ENCODE measurements around the gene IL34.
"Not testable (repeated sequence)": the region's sequence is repeated elsewhere in the genome, so short reads cannot be mapped to it uniquely, and the experiment has no call there.

IL34 gene

GRCh38 chr16:70632273-70632672, 14.1 kb upstream of the IL34 start:
- Histone ChIP-seq H3K9me3 (ENCODE audit: control insufficient read depth, low read length) (no peaks in the 10 kb centered on the region), H3K27ac (ENCODE audit: insufficient read depth, low read depth, low read length, poor library complexity, severe bottlenecking) (no peak overlapping the region), H3K4me3 (ENCODE audit: insufficient read depth, low read depth, low read length) (no peak overlapping the region), H3K27me3 (ENCODE audit: control insufficient read depth, insufficient read depth, low read length, poor library complexity, severe bottlenecking) (no peaks in the 10 kb centered on the region), H3K4me1 (ENCODE audit: control insufficient read depth, insufficient read depth, low read length) (no peaks in the 10 kb centered on the region), H3K36me3 (ENCODE audit: control insufficient read depth, insufficient read depth, low read length) (no peaks in the 10 kb centered on the region)
- WGBS, 2 experiments = 89 to 93% methylated on average over 5 of the region's 5 CpGs

DNA sequence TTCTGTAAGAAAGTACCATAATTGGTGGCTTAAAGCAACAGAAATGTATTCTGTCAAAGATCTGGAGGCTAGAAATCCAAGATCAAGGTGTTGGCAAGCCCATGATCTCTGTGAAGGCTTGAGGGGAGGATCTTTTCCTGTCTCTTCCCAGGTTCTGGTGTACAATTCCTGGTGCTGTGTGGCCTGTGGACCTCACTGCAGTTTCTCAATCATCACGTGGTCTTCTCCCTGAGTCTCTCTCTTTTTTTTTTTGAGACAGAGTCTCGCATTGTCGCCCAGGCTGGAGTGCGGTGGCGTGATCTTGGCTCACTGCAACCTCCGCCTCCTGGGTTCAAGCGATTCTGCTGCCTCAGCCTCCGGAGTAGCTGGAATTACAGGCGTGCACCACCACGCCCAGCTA, 12.7 kb upstream of the IL34 start:
- not testable (repeated sequence) for H3K9me3 ChIP-seq (ENCODE audit: control insufficient read depth, low read length); H3K27ac ChIP-seq (ENCODE audit: insufficient read depth, low read depth, low read length, poor library complexity, severe bottlenecking); H3K36me3 ChIP-seq (ENCODE audit: control insufficient read depth, insufficient read depth, low read length); H3K27me3 ChIP-seq (ENCODE audit: control insufficient read depth, insufficient read depth, low read length, poor library complexity, severe bottlenecking); H3K4me1 ChIP-seq (ENCODE audit: control insufficient read depth, insufficient read depth, low read length); H3K4me3 ChIP-seq (ENCODE audit: insufficient read depth, low read depth, low read length)
- WGBS, 2 experiments = 88 to 91% methylated on average over 10 of the region's 10 CpGs

GRCh38 chr16:70634861-70635260, 11.5 kb upstream of the IL34 start:
- 73 to 75% methylated on average over 4 of the region's 4 CpGs for WGBS, 2 experiments

DNA sequence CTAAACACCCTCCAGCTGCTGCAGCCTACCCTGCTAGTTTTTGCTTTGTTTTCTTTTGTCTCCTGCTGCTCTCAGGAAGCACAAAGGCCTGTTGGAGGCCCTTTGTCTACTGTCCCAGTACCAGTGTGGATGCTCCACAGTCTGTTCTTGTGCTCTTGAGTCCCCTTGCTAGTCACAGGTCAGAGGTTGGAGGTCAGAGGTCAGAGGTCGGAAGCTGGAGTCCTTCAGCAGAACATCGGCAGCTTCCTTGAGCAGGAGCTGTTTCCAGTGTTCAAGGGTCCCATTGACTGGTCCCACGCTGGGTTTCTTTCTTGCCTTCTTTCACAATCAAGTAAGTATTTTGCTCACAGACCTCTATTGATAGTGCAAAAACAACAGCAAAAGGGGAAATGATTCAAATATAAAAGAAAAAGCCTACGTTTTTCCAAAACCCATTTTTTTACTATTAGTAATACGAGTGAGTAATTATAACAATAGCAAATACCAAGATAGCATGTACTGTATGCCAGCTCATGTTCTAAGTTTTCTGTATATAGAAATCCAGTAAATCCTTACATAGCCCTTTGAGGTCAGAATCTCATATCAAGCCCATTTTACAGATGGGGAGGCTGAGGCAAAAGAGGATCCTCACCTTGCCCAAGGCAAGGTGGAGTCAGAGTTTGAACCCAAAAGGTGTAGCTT, 10.9 kb upstream of the IL34 start:
- Histone ChIP-seq H3K27me3 (ENCODE audit: control insufficient read depth, insufficient read depth, low read length, poor library complexity, severe bottlenecking) (no peaks in the 10 kb centered on the region), H3K4me1 (ENCODE audit: control insufficient read depth, insufficient read depth, low read length) (no peaks in the 10 kb centered on the region), H3K4me3 (ENCODE audit: insufficient read depth, low read depth, low read length) (no peak overlapping the region), H3K9me3 (ENCODE audit: control insufficient read depth, low read length) (no peaks in the 10 kb centered on the region), H3K27ac (ENCODE audit: insufficient read depth, low read depth, low read length, poor library complexity, severe bottlenecking) (peak overlapping the region; percentile 80), H3K36me3 (ENCODE audit: control insufficient read depth, insufficient read depth, low read length) (no peaks in the 10 kb centered on the region)
- 23 to 31% methylated on average over 3 of the region's 5 CpGs for WGBS, 2 experiments

More at GRCh38 chr16:70634861-70635260, 11.5 kb upstream of the IL34 start:
- Histone ChIP-seq H3K27ac (ENCODE audit: insufficient read depth, low read depth, low read length, poor library complexity, severe bottlenecking) (peak overlapping the region; percentile 80), H3K4me1 (ENCODE audit: control insufficient read depth, insufficient read depth, low read length) (no peaks in the 10 kb centered on the region), H3K9me3 (ENCODE audit: control insufficient read depth, low read length) (no peaks in the 10 kb centered on the region), H3K36me3 (ENCODE audit: control insufficient read depth, insufficient read depth, low read length) (no peaks in the 10 kb centered on the region), H3K27me3 (ENCODE audit: control insufficient read depth, insufficient read depth, low read length, poor library complexity, severe bottlenecking) (no peaks in the 10 kb centered on the region), H3K4me3 (ENCODE audit: insufficient read depth, low read depth, low read length) (no peak overlapping the region)

DNA sequence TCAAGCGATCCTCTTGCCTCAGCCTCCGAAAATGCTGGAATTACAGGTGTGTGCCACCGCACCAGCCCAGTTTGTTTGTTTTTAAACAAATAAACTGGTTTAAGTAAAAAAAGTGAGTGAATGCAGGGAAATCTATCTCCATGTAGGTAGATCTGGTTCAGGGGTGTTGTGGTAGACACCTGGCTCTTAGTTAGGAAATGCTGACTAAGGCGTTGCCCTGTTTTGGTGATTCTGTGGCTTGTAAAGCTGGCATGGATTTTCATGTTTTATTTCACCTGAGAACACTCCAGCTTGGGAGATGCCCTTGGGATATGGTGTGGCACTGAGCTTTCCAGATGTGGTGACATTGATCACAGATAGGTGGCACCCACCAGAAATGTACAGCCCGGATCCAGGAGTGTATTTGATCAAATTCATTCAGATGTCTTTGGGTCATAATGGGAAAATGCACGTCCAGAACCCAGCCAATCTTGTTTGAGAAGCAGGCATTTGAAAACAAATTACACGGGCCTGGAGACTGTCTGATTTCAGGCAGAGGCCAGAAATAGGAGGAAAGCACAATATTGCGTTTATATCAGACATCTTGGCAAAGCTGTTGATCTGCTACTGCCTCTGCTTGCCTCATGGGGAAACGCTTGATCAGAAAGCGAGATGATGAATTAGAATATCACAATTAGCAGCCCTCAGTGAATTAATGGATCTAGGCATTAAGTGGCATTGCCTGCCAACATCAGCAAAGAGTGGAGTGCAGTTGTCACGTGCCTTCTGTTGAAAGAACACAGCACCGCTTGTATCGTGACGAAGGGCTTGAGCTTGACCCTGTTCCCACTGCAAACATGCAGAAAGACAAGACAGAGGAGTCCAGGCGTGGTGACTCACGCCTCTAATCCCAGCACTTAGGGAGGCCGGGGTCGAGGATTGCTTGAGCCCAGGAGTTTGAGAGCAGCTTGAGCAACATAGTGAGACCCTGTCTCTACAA, 7.3 kb upstream of the IL34 start:
- Histone ChIP-seq H3K9me3 (ENCODE audit: control insufficient read depth, low read length) (no peaks in the 10 kb centered on the region), H3K36me3 (ENCODE audit: control insufficient read depth, insufficient read depth, low read length) (no peaks in the 10 kb centered on the region), H3K4me3 (ENCODE audit: insufficient read depth, low read depth, low read length) (no peak overlapping the region), H3K27ac (ENCODE audit: insufficient read depth, low read depth, low read length, poor library complexity, severe bottlenecking) (no peak overlapping the region), H3K27me3 (ENCODE audit: control insufficient read depth, insufficient read depth, low read length, poor library complexity, severe bottlenecking) (no peaks in the 10 kb centered on the region), H3K4me1 (ENCODE audit: control insufficient read depth, insufficient read depth, low read length) (no peaks in the 10 kb centered on the region)
- 81 to 84% methylated on average over 18 of the region's 18 CpGs for WGBS, 2 experiments

GRCh38 chr16:70642633-70643032, 3.7 kb upstream of the IL34 start:
- Histone ChIP-seq H3K27ac (ENCODE audit: insufficient read depth, low read depth, low read length, poor library complexity, severe bottlenecking) (no peak overlapping the region), H3K4me1 (ENCODE audit: control insufficient read depth, insufficient read depth, low read length) (no peaks in the 10 kb centered on the region), H3K27me3 (ENCODE audit: control insufficient read depth, insufficient read depth, low read length, poor library complexity, severe bottlenecking) (no peaks in the 10 kb centered on the region), H3K9me3 (ENCODE audit: control insufficient read depth, low read length) (no peaks in the 10 kb centered on the region), H3K4me3 (ENCODE audit: insufficient read depth, low read depth, low read length) (no peak overlapping the region), H3K36me3 (ENCODE audit: control insufficient read depth, insufficient read depth, low read length) (no peaks in the 10 kb centered on the region)
- 90 to 100% methylated on average over 1 of the region's 1 CpG for WGBS, 2 experiments

DNA sequence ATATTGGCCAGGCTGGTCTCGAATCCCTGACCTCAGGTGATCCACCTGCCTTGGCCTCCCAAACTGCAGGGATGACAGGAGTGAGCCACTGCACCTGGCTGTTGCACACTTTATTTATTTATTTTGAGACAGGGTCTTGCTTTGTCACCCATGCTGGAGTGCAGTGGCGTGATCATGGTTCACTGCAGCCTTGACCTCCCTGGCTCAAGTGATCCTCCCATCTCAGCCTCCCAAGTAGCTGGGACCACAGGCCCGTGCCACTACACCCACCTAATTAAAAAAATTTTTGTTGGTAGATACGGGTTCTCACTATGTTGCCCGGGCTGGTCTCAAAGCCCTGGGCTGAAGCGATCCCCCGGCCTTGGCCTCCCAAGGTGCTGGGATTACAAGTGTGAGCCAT, 3.1 kb upstream of the IL34 start:
- WGBS, 2 experiments = 79 to 83% methylated on average over 7 of the region's 7 CpGs
- not testable (repeated sequence) for H3K36me3 ChIP-seq (ENCODE audit: control insufficient read depth, insufficient read depth, low read length); H3K27me3 ChIP-seq (ENCODE audit: control insufficient read depth, insufficient read depth, low read length, poor library complexity, severe bottlenecking); H3K9me3 ChIP-seq (ENCODE audit: control insufficient read depth, low read length); H3K4me3 ChIP-seq (ENCODE audit: insufficient read depth, low read depth, low read length); H3K27ac ChIP-seq (ENCODE audit: insufficient read depth, low read depth, low read length, poor library complexity, severe bottlenecking); H3K4me1 ChIP-seq (ENCODE audit: control insufficient read depth, insufficient read depth, low read length)

GRCh38 chr16:70644763-70645597, 1.4 kb upstream of the IL34 start:
- no peaks in the 10 kb centered on the region for H3K27me3 ChIP-seq (ENCODE audit: control insufficient read depth, insufficient read depth, low read length, poor library complexity, severe bottlenecking)
- 78 to 80% methylated on average over 10 of the region's 10 CpGs for WGBS, 2 experiments
- no peaks in the 10 kb centered on the region for H3K4me1 ChIP-seq (ENCODE audit: control insufficient read depth, insufficient read depth, low read length)
- no peaks in the 10 kb centered on the region for H3K36me3 ChIP-seq (ENCODE audit: control insufficient read depth, insufficient read depth, low read length)
- H3K27ac ChIP-seq (ENCODE audit: insufficient read depth, low read depth, low read length, poor library complexity, severe bottlenecking) = no peak overlapping the region
- no peak overlapping the region for H3K4me3 ChIP-seq (ENCODE audit: insufficient read depth, low read depth, low read length)
- H3K9me3 ChIP-seq (ENCODE audit: control insufficient read depth, low read length) = no peaks in the 10 kb centered on the region

GRCh38 chr16:70647441-70648359, 1.3 kb downstream of the IL34 start:
- no peak overlapping the region for H3K4me3 ChIP-seq (ENCODE audit: insufficient read depth, low read depth, low read length)
- no peaks in the 10 kb centered on the region for H3K27me3 ChIP-seq (ENCODE audit: control insufficient read depth, insufficient read depth, low read length, poor library complexity, severe bottlenecking)
- H3K36me3 ChIP-seq (ENCODE audit: control insufficient read depth, insufficient read depth, low read length) = no peaks in the 10 kb centered on the region
- WGBS, 2 experiments = 91% methylated on average over 15 of the region's 15 CpGs
- H3K27ac ChIP-seq (ENCODE audit: insufficient read depth, low read depth, low read length, poor library complexity, severe bottlenecking) = no peak overlapping the region
- H3K4me1 ChIP-seq (ENCODE audit: control insufficient read depth, insufficient read depth, low read length) = no peaks in the 10 kb centered on the region
- no peaks in the 10 kb centered on the region for H3K9me3 ChIP-seq (ENCODE audit: control insufficient read depth, low read length)
